MM.1S (cell line): ENCODE results near the gene MME.

Source experiments
- CTCF ChIP-seq: fragments of 300-600 bp; sonication (generic); IDR thresholded peaks from 2 replicates; pipeline ENCODE4 v1.5.1; 2016; ENCODE audit warnings: antibody characterized with exemption, low read length, mixed read lengths
- EZH2 ChIP-seq: fragments of 300-600 bp; sonication (generic); optimal IDR thresholded peaks from 2 replicates; pipeline ENCODE3; 2017; ENCODE audit warnings: low read depth, mild to moderate bottlenecking, antibody characterized with exemption, low read length, mixed read lengths
- EZH2phosphoT487 ChIP-seq: fragments of 300-600 bp; sonication (generic); IDR thresholded peaks from 2 replicates; pipeline ENCODE4 v1.6.1; 2018; ENCODE audit warnings: antibody characterized with exemption, low read length

DNA sequence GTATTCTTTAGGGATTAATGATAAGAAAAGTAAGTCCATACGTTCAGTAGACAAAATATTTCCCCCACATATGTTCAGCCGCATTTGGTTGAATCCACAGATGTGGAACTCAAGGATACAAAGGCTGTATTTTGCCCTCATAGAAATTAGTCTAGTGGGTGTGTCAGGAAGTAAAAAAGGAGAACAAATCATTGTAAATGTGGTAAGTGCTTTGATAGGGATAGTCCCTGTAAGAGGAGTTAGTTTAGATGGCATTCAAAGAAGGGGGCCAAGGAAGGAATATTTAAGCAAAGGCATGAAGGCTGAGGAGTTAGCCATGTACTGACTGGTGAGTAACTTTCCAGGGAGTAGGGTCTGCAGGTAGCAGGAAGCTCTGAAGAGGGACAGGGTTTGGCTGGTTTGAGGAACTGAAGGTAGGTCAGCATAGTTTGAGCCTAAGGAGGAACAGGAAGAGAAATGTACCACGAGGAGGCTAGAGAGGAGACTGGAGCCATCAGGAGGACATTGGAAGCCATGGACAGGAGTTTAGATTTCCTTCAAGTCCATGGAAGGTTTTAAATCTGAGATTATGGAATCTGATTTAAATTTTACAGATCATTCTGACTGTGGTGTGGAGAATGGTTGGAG lies 98.8 kb downstream of the MME start:
- TF ChIP-seq CTCF (no peak), EZH2 (no peak), EZH2phosphoT487 (no peak)
